Colon (tissue), 2 donors: ENCODE results near the gene BGN.

Experiments
- FAIRE-seq: peaks from 2 replicates; lab custom pipeline; 2012; peaks lifted over from hg19 to GRCh38; lab: Jason Lieb, UNC
- donor health status: control.
- donor health status: control.

BGN gene

GRCh38 chrX:153494541-153495361 lies at the start of gene BGN:
TSS of gene BGN (plus strand) at chrX:153494980. CDS start at chrX:153504632, 9,652 bp downstream.
- FAIRE-seq: no peak

GRCh38 chrX:153445106-153445855 lies 49.5 kb upstream of the BGN start:
- FAIRE-seq: no peak

- FAIRE-seq: no peak
These were observed 48.7 kb upstream of the BGN start, which contains the start of gene TREX2 for GRCh38 chrX:153445856-153446635. TSS of gene TREX2 (minus strand) at chrX:153446056. CDS start at chrX:153445430, 626 bp downstream.

GRCh38 chrX:153446636-153446936 lies 48.2 kb upstream of the BGN start:
- FAIRE-seq: no peak

GRCh38 chrX:153446950-153447580 lies 47.7 kb upstream of the BGN start:
- no peak for FAIRE-seq

- FAIRE-seq: no peak
These were observed 47.2 kb upstream of the BGN start for GRCh38 chrX:153447581-153447960.

- no peak for FAIRE-seq
These were observed 46.0 kb upstream of the BGN start for GRCh38 chrX:153448556-153449367.

GRCh38 chrX:153449368-153450113 lies 45.2 kb upstream of the BGN start:
- no peak for FAIRE-seq

GRCh38 chrX:153450114-153450948 lies 44.4 kb upstream of the BGN start:
- FAIRE-seq: no peak

- FAIRE-seq: no peak
These were observed 43.9 kb upstream of the BGN start for GRCh38 chrX:153450949-153451277.

- FAIRE-seq: no peak
These were observed 39.8 kb upstream of the BGN start for GRCh38 chrX:153454901-153455550.

GRCh38 chrX:153455571-153455970 lies 39.2 kb upstream of the BGN start:
- FAIRE-seq: no peak

- FAIRE-seq: no peak
These were observed 38.6 kb upstream of the BGN start for GRCh38 chrX:153456161-153456560.

- FAIRE-seq: no peak
These were observed 38.1 kb upstream of the BGN start for GRCh38 chrX:153456704-153457103.

- no peak for FAIRE-seq
These were observed 37.5 kb upstream of the BGN start for GRCh38 chrX:153457136-153457825.

- FAIRE-seq: no peak
These were observed 36.8 kb upstream of the BGN start for GRCh38 chrX:153457827-153458466.

GRCh38 chrX:153458476-153458875 lies 36.3 kb upstream of the BGN start:
- no peak for FAIRE-seq

- no peak for FAIRE-seq
These were observed 34.8 kb upstream of the BGN start for GRCh38 chrX:153459986-153460385.
